ENCODE data around the gene LMOD2.
"Not testable (repeated sequence)": the region's sequence is repeated elsewhere in the genome, so short reads cannot be mapped to it uniquely, and the experiment has no call there.

The LMOD2 gene

DNA sequence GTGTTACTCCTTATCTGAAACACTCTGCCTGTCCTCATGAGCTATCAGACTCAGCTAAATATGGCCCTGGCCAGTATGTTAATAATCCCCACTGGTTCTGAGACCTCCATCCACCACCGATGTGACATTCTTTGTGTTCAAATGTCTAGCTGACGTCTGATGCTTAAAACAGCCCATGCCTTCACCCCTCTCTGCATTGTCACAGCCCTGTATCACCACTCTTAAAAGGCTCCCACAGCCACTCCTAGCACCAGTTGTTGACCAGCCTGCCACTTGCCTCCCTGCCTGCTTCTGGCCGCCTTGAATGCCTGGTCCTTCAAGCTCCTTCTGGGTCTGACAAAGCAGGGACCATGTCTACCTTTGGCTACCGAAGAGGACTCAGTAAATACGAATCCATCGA lies at the start of gene LMOD2:
LMOD2 (plus strand) TSS at position 253 of the 400 bp plus-strand sequence; CDS start at position 351, 98 bp downstream.
- DNase-seq (ENCODE audit: low read depth in 2 of 2): no peak

DNA sequence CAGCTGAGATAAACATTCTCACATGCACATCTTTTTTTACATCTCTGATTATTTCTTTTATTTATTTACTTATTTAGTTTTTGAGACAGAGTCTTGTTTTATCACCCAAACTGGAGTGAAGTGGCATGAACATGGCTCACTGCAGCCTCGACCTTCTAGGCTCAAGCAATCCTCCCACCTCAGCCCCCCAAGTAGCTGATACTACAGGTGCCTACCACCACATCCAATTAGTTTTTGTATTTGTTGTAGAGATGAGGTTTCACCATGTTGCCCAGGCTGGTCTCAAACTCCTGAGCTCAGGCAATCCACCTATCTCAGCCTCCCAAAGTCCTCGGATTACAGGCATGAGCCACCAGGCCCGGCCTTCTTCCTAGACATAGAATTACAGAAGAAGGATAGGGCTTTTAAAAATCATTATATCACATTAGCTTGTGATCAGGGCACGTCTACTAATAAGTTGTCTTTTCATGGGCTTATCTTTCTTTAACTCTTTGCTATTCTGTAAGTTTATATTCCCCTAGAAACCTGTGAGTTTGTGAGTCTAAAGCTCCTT lies 48.2 kb upstream of the LMOD2 start:
- DNase-seq (ENCODE audit: low read depth in 2 of 2): no peak

DNA sequence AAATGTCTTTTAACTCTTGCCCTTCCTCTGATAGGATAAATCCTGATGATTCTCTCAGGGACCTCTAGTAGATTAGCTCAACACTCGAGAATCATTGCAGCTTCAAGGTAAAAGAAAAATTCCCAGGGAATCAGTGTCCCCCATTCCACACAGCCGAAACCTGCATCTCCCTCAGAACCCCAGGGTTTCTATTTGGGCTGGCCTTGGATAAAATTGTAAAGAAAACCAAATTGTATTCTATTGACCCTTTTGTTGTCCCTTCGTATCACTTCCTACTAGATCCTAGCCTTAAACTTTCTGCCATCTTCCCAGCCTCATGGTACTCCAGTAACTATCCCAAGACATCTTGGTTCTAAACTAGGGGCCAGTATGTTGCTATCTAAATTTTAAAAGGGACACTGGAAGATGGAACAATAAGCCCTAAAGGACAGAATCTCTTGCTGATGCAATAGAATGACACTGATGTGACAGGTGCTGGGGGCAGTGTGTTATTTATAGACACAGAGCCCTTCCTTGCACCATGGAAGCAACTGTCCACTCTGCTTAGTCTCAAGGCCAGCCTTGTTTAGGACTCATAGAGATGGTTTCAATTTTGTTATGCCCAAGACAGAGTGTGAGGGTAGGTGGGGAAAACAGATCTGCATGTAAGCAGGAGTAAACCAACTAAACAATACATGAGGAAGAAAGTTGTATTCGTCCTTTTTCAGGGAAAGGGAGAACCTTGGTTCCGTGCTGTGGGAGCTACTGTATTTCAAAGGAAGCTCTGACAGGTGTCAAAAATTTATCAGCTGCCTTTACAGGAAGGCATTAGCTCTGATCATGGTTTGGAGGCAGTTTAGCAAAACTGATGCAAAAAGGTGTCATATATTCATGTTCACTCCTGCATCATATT lies 46.4 kb upstream of the LMOD2 start:
- DNase-seq (ENCODE audit: low read depth in 2 of 2): no peak

GRCh38 chr7:123609883-123610239 lies 45.8 kb upstream of the LMOD2 start:
- no peak for DNase-seq (ENCODE audit: low read depth in 2 of 2)

DNA sequence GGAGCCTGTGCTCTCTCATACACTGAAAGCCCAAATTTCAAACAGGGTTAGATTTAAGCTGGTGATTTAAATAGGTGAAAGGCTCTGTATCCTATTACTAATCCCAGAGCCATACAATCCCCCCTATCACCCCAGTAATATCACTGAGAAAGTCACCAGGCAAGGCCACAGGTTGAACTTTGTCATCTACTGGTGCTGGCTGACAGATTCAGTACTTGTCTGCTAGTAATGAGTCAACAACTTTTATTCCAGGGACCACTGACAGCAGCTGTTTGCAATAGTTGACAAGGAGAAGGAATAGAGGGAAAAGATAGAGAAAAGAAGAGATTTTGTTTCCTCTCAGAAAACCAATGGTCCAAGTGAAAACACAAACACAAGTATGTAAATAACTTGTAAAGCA lies 43.6 kb upstream of the LMOD2 start:
- DNase-seq (ENCODE audit: low read depth in 2 of 2): no peak

GRCh38 chr7:123615344-123615743 lies 40.3 kb upstream of the LMOD2 start:
- DNase-seq (ENCODE audit: low read depth in 2 of 2): no peak

GRCh38 chr7:123616223-123616622 lies 39.4 kb upstream of the LMOD2 start:
- DNase-seq (ENCODE audit: low read depth in 2 of 2): no peak

GRCh38 chr7:123621707-123622106 lies 34.0 kb upstream of the LMOD2 start:
- DNase-seq (ENCODE audit: low read depth in 2 of 2): no peak

DNA sequence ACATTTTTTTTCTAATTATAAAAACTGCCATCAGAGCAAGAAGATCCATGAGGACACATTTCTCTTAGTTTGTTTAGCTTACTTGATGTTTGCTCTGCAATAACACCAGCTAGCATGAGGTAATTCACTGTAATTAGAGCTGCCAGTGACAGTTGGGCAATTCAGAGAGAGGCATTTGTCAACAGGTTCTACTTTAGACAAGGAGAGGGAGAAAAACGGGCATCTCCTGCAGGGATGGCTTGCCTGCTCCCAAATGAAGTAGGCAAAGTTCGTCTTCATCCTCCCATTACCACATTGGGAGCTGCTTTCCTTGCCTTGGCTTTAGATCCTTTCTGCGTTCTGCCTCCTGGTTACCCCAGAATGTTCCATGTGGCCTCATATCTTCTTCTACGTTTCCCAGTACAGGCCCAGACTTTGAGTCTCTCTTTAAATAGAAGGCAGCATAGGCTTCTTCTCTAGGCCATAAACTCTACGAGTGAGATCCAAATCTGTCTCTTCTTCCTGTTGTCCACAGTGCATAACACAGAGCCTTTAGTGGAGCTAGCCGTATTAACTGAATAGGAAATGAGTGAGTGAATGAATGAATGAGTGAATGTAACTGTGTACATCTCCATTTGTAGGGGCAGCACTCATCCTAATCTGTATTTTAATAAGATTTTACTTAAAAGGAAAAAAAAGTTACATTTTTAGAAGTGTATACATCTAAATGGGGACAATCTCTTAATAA lies 32.8 kb upstream of the LMOD2 start:
- DNase-seq (ENCODE audit: low read depth in 2 of 2): no peak

GRCh38 chr7:123624527-123625183 lies 31.0 kb upstream of the LMOD2 start:
- DNase-seq (ENCODE audit: low read depth in 2 of 2): peak; percentile 51 to 64

- DNase-seq (ENCODE audit: low read depth in 2 of 2): no peak
Observed at GRCh38 chr7:123625254-123625653, 30.4 kb upstream of the LMOD2 start.

DNA sequence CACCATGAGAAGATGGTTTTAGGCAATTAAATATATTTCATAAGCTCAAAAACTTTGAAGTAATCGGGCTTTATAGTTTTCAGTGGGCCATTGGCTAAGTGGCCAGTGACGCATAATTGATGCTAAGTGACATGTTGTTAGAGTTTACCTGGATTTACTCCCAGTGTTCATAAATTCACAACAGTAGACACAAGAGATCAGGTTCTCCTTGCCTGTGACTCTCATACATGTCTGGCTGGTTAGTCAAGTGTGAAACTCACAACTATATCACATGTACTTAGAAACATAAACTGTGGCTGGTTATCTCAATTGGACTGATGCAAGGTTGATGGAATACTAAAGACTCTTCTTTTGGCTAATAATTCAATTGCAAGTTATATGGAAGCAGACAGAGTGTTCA lies 27.8 kb upstream of the LMOD2 start:
- no peak for DNase-seq (ENCODE audit: low read depth in 2 of 2)

- no peak for DNase-seq (ENCODE audit: low read depth in 2 of 2)
Observed at GRCh38 chr7:123628829-123629228, 26.8 kb upstream of the LMOD2 start.

- DNase-seq (ENCODE audit: low read depth in 2 of 2): no peak
Observed at GRCh38 chr7:123629281-123629680, 26.4 kb upstream of the LMOD2 start.

DNA sequence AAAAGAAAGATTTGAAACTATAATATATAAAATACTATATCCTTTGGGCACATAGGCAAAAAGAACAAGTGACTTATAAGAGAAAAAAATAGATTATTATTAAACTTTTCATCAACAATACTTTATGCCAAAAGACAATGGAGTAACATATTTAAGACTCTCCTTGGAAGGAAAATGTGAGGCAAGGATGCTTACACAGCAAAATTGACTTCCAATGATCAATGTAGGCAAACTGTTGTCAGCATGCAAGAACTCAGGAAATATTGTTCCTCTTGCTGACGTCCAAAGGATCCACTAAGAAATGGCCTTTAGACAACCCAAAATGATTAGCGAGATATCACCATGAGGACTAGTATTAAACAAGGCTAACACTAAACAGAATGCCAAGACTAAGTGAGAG lies 22.9 kb upstream of the LMOD2 start:
- no peak for DNase-seq (ENCODE audit: low read depth in 2 of 2)

GRCh38 chr7:123633553-123633952 lies 22.1 kb upstream of the LMOD2 start:
- DNase-seq (ENCODE audit: low read depth in 2 of 2): no peak

DNA sequence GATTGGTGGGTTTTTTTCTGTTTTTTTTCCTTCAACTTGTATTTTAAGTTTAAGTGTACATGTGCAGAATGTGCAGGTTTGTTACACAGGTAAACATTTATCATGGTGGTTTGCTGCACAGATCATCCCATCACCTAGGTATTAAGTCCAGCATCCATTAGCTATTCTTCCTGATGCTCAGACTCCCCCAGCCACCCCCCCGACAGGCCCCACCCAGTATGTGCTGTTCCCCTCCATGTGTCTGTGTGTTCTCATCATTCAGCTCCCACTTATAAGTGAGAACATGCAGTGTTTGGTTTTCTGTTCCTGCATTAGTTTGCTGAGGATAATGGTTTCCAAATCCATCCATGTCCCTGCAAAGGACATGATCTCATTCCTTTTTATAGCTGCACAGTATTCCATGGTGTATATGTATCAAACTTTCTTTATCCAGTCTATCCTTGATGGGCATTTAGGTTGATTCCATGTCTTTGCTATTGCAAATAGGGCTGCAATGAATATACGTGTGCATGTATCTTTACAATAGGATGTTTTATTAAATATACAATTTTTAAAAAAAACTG lies 21.6 kb upstream of the LMOD2 start:
- not testable (repeated sequence) for DNase-seq (ENCODE audit: low read depth in 2 of 2)

DNA sequence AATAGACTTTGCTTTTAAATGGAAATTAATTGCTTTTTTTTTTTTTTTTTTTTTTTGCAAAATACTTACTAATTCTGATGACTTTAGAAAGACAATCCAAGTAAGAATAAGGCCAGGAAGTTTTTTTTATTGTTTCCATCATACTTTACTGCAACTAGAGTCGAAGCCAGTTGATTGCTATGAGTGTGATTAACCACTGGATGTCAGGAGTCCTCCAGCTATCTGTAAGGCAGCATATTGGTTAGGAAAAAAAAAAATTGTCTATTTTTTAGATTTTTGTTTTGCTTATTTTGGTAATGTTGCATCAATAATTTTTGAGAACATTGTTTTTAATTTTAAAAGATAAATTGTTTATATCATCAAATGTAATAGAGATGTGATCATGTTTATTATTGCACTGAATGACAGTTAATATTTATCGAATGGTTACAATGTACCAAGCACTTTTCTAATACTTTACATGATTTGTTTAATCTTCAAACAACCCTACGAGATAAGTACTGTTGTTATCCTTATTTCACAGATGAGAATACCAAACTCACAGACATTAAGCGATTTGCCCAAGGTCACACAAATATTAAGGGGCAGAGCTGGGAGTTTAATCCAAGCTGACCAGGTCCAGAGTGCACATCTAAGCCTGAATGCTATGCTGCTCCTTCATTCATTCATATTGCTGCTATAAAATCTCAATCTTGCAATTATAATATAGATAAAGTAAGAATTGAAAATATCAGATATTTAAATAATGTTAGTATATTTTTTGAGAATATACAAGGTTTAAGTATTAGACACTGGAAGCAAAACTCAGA lies 19.9 kb upstream of the LMOD2 start:
- DNase-seq (ENCODE audit: low read depth in 2 of 2): no peak

DNA sequence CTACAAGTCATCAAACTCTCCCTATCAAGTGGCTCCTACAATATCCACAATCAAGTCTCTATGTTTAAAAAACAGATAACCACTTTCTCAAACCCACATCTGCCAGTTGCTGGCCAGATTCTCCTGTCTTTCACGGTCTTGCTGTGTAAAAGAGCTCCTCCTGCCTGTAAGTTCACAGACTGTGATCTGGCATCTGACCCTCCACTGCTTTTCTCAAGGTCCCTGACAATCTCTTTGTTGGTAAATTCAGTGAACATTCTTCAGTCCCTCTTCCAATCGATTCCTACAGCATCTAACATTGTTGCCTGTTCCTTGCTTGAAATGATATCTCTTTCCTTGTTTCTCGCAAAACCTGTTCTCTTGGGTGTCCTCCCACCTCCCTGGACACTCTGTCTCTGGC lies 18.5 kb upstream of the LMOD2 start:
- DNase-seq (ENCODE audit: low read depth in 2 of 2): no peak

GRCh38 chr7:123637878-123638277 lies 17.8 kb upstream of the LMOD2 start:
- DNase-seq (ENCODE audit: low read depth in 2 of 2): no peak

DNA sequence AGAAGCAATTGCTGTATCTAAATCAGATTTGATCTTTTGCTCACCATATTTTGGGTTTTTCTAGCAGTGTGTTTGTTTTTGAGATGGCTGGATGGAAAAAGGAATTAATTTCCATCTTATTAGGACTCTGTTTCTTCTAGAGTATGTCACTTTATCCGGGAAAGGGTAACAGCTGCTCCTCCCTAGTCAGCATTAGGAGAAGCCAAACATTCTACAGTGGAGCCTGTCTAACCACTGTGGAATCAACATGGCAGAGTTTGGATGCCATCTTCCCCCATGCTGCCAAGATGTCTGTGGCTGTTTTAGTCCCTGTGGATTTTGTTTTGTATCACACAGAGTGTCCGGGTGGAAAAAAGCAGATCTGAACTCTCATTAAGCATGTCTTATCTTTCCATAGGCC lies 16.0 kb upstream of the LMOD2 start:
- no peak for DNase-seq (ENCODE audit: low read depth in 2 of 2)

Data from stimulated activated CD8-positive, alpha-beta memory T cell treated with anti-CD3 and anti-CD28 coated beads, Interleukin-2, amount 100 ng/mL, for 48 hours (primary cell).